Progenitor cell of endocrine pancreas (in vitro differentiated cells): ENCODE results near the gene OSBP2. TPM values are rescaled to one million over a fixed set of nuclear protein-coding genes. Genes with fewer than 3 reads are reported as not detected.

Source experiments
- DNase-seq: peaks from one replicate; pipeline ENCODE4 v3.0.0; 2021; ENCODE audit warnings: low spot score; ENCODE audit not compliant: unreplicated experiment
- H3K27ac Mint-ChIP-seq: 2 replicates; pipeline ENCODE4 v1.8.0; 2021; ENCODE audit warnings: mild to moderate bottlenecking, moderate library complexity, mixed read lengths
- H3K27me3 Mint-ChIP-seq: 2 replicates; pipeline ENCODE4 v1.8.0; 2021; ENCODE audit warnings: mixed read lengths
- H3K36me3 Mint-ChIP-seq: 2 replicates; pipeline ENCODE4 v1.8.0; 2022; ENCODE audit warnings: mixed read lengths; ENCODE audit not compliant: insufficient read depth
- H3K4me1 Mint-ChIP-seq: 2 replicates; pipeline ENCODE4 v1.8.0; 2021; ENCODE audit warnings: low read depth, mixed read lengths
- H3K4me3 Mint-ChIP-seq: 2 replicates; pipeline ENCODE4 v1.8.0; 2021; ENCODE audit warnings: low read depth, mild to moderate bottlenecking, moderate library complexity, mixed read lengths
- H3K9me3 Mint-ChIP-seq: 2 replicates; pipeline ENCODE4 v1.8.0; 2021; ENCODE audit warnings: low read depth, mixed read lengths
- total RNA-seq: library from RNA; stranded (reverse); gene quantifications from 2 replicates; pipeline ENCODE4 v1.2.1, GENCODE V29; 2021
- TF ChIP-seq, protein P1 (sequence below): fragments of 200-600 bp; sonication (generic); IDR thresholded peaks from one replicate; pipeline ENCODE4 v1.5.0; 2021; ENCODE audit warnings: antibody characterized with exemption, mild to moderate bottlenecking; ENCODE audit not compliant: unreplicated experiment

OSBP2 gene
- total RNA-seq, 1 donor from 2014 or later, result 8.3 TPM

DNA sequence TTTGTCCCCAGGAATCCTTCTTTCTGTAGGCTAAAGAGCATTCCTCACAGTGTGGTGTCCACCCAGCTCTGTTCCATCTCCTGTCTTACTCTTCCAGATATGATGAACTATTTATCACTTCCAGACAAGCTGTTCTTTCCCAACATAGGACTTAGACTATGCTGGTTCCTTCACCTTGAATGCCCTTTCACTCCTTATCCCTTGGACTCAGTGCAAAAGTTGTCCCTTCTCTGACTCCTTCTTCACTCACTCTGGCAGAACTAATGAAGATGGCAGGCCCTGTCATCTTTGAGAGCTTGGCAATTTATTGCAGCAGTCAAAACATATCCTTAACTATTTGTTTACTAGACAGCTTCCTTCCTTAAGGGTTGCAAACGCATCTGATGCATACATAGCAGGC lies 3.5 kb upstream of the OSBP2 start:
- Mint-ChIP-seq H3K9me3 (no peaks in the 10 kb centered on the region), H3K4me3 (no peak overlapping the region)

DNA sequence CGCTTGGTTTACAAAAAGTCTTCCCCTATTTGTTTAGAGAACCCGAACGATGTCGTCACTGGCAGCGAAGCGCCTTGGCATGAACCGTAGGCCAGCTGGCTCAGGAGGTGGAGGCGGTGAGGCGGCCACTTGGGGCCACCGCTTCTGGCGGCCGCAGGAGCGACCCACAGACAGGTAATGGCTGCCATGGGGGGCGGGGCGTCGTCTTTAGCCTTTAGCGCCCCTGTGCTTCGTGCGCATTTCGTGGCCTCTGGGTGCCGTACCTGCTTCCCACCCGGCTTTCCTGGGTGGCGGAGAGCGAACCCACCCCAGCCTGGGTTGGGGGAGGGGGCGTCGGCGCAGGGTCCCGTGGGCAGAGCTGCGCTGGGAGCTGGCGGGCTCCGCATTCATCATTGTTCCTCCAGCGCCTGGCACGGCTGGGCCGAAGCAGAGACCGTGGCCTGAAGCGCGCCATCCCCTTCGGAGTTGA lies 469 bp upstream of the OSBP2 start:
- Mint-ChIP-seq H3K9me3 (no peaks in the 10 kb centered on the region), H3K27ac (peak overlapping the region; percentile 91), H3K36me3 (no peaks in the 10 kb centered on the region), H3K4me1 (peaks cover 11% of the 10 kb centered on the region), H3K4me3 (peak overlapping the region; percentile 74), H3K27me3 (peaks cover 22% of the 10 kb centered on the region)
- peak; percentile 57 for DNase-seq
- TF ChIP-seq, protein P1, sequence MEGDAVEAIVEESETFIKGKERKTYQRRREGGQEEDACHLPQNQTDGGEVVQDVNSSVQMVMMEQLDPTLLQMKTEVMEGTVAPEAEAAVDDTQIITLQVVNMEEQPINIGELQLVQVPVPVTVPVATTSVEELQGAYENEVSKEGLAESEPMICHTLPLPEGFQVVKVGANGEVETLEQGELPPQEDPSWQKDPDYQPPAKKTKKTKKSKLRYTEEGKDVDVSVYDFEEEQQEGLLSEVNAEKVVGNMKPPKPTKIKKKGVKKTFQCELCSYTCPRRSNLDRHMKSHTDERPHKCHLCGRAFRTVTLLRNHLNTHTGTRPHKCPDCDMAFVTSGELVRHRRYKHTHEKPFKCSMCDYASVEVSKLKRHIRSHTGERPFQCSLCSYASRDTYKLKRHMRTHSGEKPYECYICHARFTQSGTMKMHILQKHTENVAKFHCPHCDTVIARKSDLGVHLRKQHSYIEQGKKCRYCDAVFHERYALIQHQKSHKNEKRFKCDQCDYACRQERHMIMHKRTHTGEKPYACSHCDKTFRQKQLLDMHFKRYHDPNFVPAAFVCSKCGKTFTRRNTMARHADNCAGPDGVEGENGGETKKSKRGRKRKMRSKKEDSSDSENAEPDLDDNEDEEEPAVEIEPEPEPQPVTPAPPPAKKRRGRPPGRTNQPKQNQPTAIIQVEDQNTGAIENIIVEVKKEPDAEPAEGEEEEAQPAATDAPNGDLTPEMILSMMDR, result peak; percentile 19

More for the DNA sequence above, 3.5 kb upstream of the OSBP2 start:
- H3K27ac Mint-ChIP-seq, result no peak overlapping the region
- H3K4me1 Mint-ChIP-seq, result peaks cover 11% of the 10 kb centered on the region
- DNase-seq, result no peak
- peaks cover 10% of the 10 kb centered on the region for H3K27me3 Mint-ChIP-seq
- H3K36me3 Mint-ChIP-seq, result no peaks in the 10 kb centered on the region
- TF ChIP-seq, protein P1, result no peak

DNA sequence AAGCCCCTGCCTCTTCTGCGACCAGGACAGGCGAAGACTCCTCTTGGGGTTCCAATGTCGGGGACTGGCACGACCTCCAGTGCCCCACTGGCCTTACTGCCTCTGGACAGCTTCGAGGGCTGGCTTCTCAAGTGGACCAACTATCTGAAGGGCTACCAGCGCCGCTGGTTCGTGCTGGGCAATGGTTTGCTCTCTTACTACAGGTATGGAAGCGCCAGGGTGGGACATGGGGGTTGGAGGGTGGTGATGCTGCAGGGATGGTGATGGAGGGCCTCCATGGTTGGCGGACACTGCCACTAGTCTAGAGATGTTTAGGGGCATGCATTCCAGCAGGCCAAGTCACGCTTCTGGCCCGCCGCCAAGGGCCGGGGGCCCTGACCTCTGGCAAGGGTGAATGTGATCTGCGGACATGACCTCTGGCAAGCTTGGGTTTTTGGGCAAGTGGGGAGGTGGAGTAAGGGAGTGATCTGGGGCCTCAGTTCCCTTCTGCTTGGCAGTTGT lies 727 bp downstream of the OSBP2 start:
- H3K9me3 Mint-ChIP-seq, result no peaks in the 10 kb centered on the region
- peak overlapping the region; percentile 25 for H3K27ac Mint-ChIP-seq
- TF ChIP-seq, protein P1, result no peak
- H3K36me3 Mint-ChIP-seq, result no peaks in the 10 kb centered on the region
- peaks cover 11% of the 10 kb centered on the region for H3K4me1 Mint-ChIP-seq
- peaks cover 22% of the 10 kb centered on the region for H3K27me3 Mint-ChIP-seq
- H3K4me3 Mint-ChIP-seq, result peak overlapping the region; percentile 76
- no peak for DNase-seq

DNA sequence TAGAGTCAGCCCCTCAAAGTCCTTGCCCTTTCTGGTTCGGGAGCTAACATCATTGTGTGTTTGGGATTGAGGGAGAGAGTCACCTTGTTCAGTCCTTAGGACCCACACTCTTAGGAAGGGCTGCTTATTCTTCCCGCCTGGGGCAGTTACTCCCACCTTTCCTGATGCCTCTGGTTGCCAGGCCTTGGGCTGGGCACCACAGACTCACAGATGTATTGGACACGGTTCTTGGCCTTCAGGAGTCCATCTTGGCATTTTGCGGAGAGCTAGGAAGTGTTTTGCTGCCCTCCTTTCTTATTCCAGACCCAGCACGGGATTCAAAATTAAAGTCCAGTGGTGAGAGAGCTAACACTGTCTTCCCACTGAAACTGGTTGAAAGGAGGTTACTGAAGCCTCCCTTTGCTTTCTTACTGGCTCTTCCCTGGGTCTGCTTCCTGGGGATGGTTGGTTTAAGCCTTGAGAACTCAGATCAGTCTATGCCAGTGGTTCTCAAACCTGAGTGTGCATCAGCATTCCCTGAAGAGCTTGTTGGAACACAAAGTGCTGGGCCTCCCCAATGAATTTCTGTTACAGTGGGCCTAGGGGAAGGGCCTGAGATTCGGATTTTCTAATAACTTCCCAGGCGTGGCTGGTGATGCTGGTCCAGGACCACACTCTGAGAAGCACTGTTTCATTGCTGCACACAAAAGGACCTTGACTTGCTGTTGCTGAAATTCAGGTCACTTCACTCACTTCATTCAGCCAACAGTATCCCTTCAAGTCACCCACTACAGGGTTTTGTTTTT lies 1.4 kb downstream of the OSBP2 start:
- Mint-ChIP-seq H3K27ac (peak overlapping the region; percentile 25), H3K4me1 (peaks cover 11% of the 10 kb centered on the region)
- DNase-seq, result no peak

DNA sequence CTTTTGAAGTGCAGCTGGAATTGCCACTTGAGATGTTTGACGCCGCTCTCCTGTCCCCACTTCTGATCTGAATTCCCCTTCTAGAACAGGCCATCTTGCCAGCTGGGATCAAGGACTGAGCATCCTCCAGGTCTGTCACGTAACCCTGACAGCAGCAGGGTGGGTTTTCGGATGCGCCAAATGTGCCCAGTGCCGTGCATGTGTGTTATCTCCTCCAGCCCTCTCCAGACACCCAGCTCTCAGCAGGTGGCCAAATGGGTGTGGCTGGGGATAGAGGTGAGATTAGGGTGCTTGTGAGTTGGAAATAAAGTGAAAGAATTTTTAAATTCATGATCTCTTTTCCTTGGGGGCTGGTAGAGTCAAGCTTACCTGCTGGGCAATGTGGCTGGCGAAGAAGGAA lies 3.3 kb downstream of the OSBP2 start:
- Mint-ChIP-seq H3K9me3 (no peaks in the 10 kb centered on the region), H3K27me3 (peaks cover 22% of the 10 kb centered on the region), H3K4me3 (no peak overlapping the region), H3K36me3 (no peaks in the 10 kb centered on the region), H3K27ac (no peak overlapping the region), H3K4me1 (peaks cover 11% of the 10 kb centered on the region)
- no peak for DNase-seq
- TF ChIP-seq, protein P1, result no peak

More for the DNA sequence above, 1.4 kb downstream of the OSBP2 start:
- no peaks in the 10 kb centered on the region for H3K36me3 Mint-ChIP-seq
- peak overlapping the region; percentile 76 for H3K4me3 Mint-ChIP-seq
- TF ChIP-seq, protein P1, result no peak
- H3K9me3 Mint-ChIP-seq, result no peaks in the 10 kb centered on the region
- H3K27me3 Mint-ChIP-seq, result peaks cover 22% of the 10 kb centered on the region
